ENCODE data around the gene LRRC36.
A peak's percentile ranks its signal among the peaks of the same experiment; 100 is the strongest.
"Not testable (repeated sequence)": the region's sequence is repeated elsewhere in the genome, so short reads cannot be mapped to it uniquely, and the experiment has no call there.

Gene LRRC36

GRCh38 chr16:67372664-67373063 lies 46.0 kb downstream of the LRRC36 start:
- no peak overlapping the region for H3K27ac ChIP-seq
- TF ChIP-seq CTCF (conservative IDR thresholded peaks at IDR 0.05), result peak; percentile 36; the same call in 1 of the 2 replicates

DNA sequence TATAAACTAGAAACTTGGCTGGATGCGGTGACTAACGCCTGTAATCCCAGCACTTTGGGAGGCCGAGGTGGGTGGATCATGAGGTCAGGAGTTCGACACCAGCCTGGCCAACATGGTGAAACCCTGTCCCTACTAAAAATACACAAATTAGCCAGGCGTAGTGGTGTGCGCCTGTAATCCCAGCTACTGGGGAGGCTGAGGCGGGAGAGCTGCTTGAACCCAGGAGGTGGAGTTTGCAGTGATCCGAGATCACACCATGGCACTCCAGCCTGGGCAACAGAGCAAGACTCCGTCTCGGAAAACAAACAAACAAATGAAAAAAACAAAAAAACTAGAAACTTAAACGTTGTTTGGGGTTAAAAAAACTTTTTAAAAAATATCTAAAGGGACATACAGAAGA lies 49.4 kb downstream of the LRRC36 start:
- H3K27ac ChIP-seq, result not testable (repeated sequence)

- no peak overlapping the region for H3K27ac ChIP-seq
- TF ChIP-seq CTCF (conservative IDR thresholded peaks at IDR 0.05), result no peak
Observed at GRCh38 chr16:67378642-67379041, 52.0 kb downstream of the LRRC36 start.

DNA sequence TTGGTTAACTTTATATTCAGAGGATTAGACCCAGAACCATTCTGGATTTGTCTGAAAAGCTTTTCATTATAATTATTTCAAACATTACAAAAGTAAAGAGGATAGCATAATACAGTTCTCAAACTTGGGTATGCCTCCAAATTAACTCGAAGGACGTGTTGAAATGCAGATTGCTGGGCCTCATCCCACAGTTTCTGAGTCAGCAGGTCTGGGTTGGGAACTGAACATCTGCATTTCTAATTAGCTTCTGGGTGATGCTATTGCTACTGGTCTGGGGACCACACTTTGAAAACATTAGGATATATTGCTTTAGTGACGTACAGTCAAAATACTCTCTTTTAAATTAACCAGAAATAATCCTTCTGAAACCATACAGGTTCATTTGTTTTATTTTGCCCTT lies 56.7 kb downstream of the LRRC36 start:
- no peak for TF ChIP-seq CTCF (conservative IDR thresholded peaks at IDR 0.05)
- H3K27ac ChIP-seq, result no peak overlapping the region

- TF ChIP-seq CTCF (conservative IDR thresholded peaks at IDR 0.05), result no peak
- H3K27ac ChIP-seq, result no peak overlapping the region
Observed at GRCh38 chr16:67384778-67385510, 58.3 kb downstream of the LRRC36 start.

DNA sequence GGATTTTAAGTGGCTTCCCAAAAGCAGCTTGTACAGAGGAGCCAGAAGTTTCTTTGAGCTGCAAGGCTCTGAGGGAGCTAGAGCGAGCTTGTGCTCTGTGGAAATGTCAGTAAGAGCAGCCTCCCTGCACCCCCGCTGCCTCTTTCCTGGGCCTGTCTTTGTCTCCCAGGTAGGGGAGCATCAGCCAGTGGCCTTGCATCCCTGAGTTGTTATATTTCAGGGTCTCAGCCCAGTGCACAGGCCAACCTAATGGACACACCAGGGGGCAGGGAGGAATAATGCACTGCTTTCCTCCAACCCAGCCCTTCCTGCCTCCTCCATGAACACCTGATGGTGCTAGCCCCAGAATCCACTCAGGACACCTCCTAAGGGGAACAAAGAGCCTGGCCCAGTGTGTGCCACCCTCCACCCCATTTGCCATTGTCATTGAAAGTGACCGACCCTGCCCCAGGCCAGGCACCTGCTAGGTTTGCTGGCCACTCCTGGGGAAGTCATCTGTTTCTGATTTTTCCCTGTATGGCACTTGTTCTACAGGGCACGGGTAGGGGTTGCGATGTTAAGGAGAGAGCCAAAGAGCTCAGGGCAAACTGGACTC lies 60.3 kb downstream of the LRRC36 start:
- H3K27ac ChIP-seq, result no peak overlapping the region
- no peak for TF ChIP-seq CTCF (conservative IDR thresholded peaks at IDR 0.05)

- TF ChIP-seq CTCF (conservative IDR thresholded peaks at IDR 0.05), result no peak
- no peak overlapping the region for H3K27ac ChIP-seq
Observed at GRCh38 chr16:67387479-67388079, 61.0 kb downstream of the LRRC36 start.

GRCh38 chr16:67388191-67388590 lies 61.6 kb downstream of the LRRC36 start:
- no peak overlapping the region for H3K27ac ChIP-seq
- no peak for TF ChIP-seq CTCF (conservative IDR thresholded peaks at IDR 0.05)
